ENCODE measurements around the gene TCFL5. TPM values are rescaled to one million over a fixed set of nuclear protein-coding genes. Genes with fewer than 3 reads are reported as not detected.

Gene TCFL5
- polyA plus RNA-seq, 3 donors = 0.38 to 3.5 (median 0.89) TPM

GRCh38 chr20:62815066-62815991 lies 46.3 kb downstream of the TCFL5 start:
- intact Hi-C loops (cut with micrococcal nuclease) = no loop called here
- no peak for DNase-seq
- Histone ChIP-seq H2AFZ (ENCODE audit: insufficient read depth, low read depth, low read length, poor library complexity, severe bottlenecking) (no peak overlapping the region), H3K36me3 (replicated peaks in 1 of 2; ENCODE audit: control insufficient read depth in 1 of 2, insufficient read depth in 2 of 2, low read length in 2 of 2) (peaks cover 29 to 38% of the 10 kb centered on the region in 2 donors), H3K27ac (ENCODE audit: low read depth in 1 of 2, low read length in 2 of 2) (no peak overlapping the region), H3K4me2 (replicated peaks; ENCODE audit: extremely low read depth, low read length, poor library complexity, severe bottlenecking) (no peak overlapping the region), H3K27me3 (ENCODE audit: control insufficient read depth in 2 of 2, insufficient read depth in 2 of 2, low read length in 2 of 2) (peaks cover 19 to 53% of the 10 kb centered on the region in 2 donors), H4K20me1 (ENCODE audit: insufficient read depth, low read length) (peaks cover 70% of the 10 kb centered on the region), H3K9ac (ENCODE audit: insufficient read depth, low read length, poor library complexity, severe bottlenecking) (no peak overlapping the region), H3K9me3 (replicated peaks in 1 of 2; ENCODE audit: control insufficient read depth in 1 of 2, insufficient read depth in 1 of 2, low read length in 2 of 2) (no peaks in the 10 kb centered on the region), H3K4me3 (replicated peaks in 1 of 3; ENCODE audit: low read depth in 2 of 3, low read length in 3 of 3) (no peak overlapping the region), H3K4me1 (ENCODE audit: control insufficient read depth in 1 of 2, insufficient read depth in 2 of 2, low read length in 2 of 2) (peaks cover 14 to 36% of the 10 kb centered on the region in 2 donors), H3K79me2 (ENCODE audit: insufficient read depth, low read length) (peaks cover 1% of the 10 kb centered on the region)
- peaks cover 21% of the 10 kb centered on the region for H3K4me1 Mint-ChIP-seq
- TF ChIP-seq, protein P1, sequence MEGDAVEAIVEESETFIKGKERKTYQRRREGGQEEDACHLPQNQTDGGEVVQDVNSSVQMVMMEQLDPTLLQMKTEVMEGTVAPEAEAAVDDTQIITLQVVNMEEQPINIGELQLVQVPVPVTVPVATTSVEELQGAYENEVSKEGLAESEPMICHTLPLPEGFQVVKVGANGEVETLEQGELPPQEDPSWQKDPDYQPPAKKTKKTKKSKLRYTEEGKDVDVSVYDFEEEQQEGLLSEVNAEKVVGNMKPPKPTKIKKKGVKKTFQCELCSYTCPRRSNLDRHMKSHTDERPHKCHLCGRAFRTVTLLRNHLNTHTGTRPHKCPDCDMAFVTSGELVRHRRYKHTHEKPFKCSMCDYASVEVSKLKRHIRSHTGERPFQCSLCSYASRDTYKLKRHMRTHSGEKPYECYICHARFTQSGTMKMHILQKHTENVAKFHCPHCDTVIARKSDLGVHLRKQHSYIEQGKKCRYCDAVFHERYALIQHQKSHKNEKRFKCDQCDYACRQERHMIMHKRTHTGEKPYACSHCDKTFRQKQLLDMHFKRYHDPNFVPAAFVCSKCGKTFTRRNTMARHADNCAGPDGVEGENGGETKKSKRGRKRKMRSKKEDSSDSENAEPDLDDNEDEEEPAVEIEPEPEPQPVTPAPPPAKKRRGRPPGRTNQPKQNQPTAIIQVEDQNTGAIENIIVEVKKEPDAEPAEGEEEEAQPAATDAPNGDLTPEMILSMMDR (IDR thresholded peaks at IDR 0.05) = no peak
- peak overlapping the region in 1 of 2 donors; percentile 82 for H3K4me3 Mint-ChIP-seq
- H3K36me3 Mint-ChIP-seq = peaks cover 23 to 33% of the 10 kb centered on the region in 2 donors
- H3K27me3 Mint-ChIP-seq (ENCODE audit: low read depth in 3 of 3) = peaks cover 48 to 79% (median 51%) of the 10 kb centered on the region in 3 donors
- peak overlapping the region in 1 of 7 donors; percentile 32 for H3K27ac Mint-ChIP-seq
- WGBS (ENCODE audit: insufficient coverage) = 50% methylated on average over 15 of the region's 24 CpGs
- H3K9me3 Mint-ChIP-seq = peaks cover 0 to 15% (median 0%) of the 10 kb centered on the region in 7 donors

- H3K27me3 Mint-ChIP-seq (ENCODE audit: low read depth in 3 of 3) = peaks cover 48 to 72% (median 49%) of the 10 kb centered on the region in 3 donors
These were observed 46.9 kb downstream of the TCFL5 start for GRCh38 chr20:62814709-62815065.

More at GRCh38 chr20:62814709-62815065, 46.9 kb downstream of the TCFL5 start:
- intact Hi-C loops (cut with micrococcal nuclease) = loop anchor here in 1 of 2 donors (5.0 kb wide), 1 partner anchor 312 kb away; no protein-coding TSS in a partner anchor
- Mint-ChIP-seq H3K4me1 (peaks cover 21% of the 10 kb centered on the region), H3K27ac (no peak overlapping the region), H3K4me3 (peak overlapping the region in 1 of 2 donors; percentile 75), H3K36me3 (peaks cover 30 to 39% of the 10 kb centered on the region in 2 donors), H3K9me3 (peaks cover 0 to 13% (median 0%) of the 10 kb centered on the region in 7 donors)
- peaks cover 19 to 53% of the 10 kb centered on the region in 2 donors for H3K27me3 ChIP-seq (ENCODE audit: control insufficient read depth in 2 of 2, insufficient read depth in 2 of 2, low read length in 2 of 2)
- DNase-seq = no peak
- no peak overlapping the region for H3K4me2 ChIP-seq (replicated peaks; ENCODE audit: extremely low read depth, low read length, poor library complexity, severe bottlenecking)
- no peak overlapping the region for H2AFZ ChIP-seq (ENCODE audit: insufficient read depth, low read depth, low read length, poor library complexity, severe bottlenecking)
- H3K4me1 ChIP-seq (ENCODE audit: control insufficient read depth in 1 of 2, insufficient read depth in 2 of 2, low read length in 2 of 2) = peaks cover 14 to 36% of the 10 kb centered on the region in 2 donors
- no peak overlapping the region for H3K27ac ChIP-seq (ENCODE audit: low read depth in 1 of 2, low read length in 2 of 2)
- peaks cover 76% of the 10 kb centered on the region for H4K20me1 ChIP-seq (ENCODE audit: insufficient read depth, low read length)
- H3K79me2 ChIP-seq (ENCODE audit: insufficient read depth, low read length) = peaks cover 7% of the 10 kb centered on the region
- no peaks in the 10 kb centered on the region for H3K9me3 ChIP-seq (replicated peaks in 1 of 2; ENCODE audit: control insufficient read depth in 1 of 2, insufficient read depth in 1 of 2, low read length in 2 of 2)
- WGBS (ENCODE audit: insufficient coverage) = 76% methylated on average over 12 of the region's 12 CpGs
- peaks cover 35 to 44% of the 10 kb centered on the region in 2 donors for H3K36me3 ChIP-seq (replicated peaks in 1 of 2; ENCODE audit: control insufficient read depth in 1 of 2, insufficient read depth in 2 of 2, low read length in 2 of 2)
- TF ChIP-seq, protein P1 (IDR thresholded peaks at IDR 0.05) = no peak
- H3K9ac ChIP-seq (ENCODE audit: insufficient read depth, low read length, poor library complexity, severe bottlenecking) = no peak overlapping the region
- H3K4me3 ChIP-seq (replicated peaks in 1 of 3; ENCODE audit: low read depth in 2 of 3, low read length in 3 of 3) = no peak overlapping the region

Data from CD14-positive monocyte (primary cell).